PFSK-1 (cell line): ENCODE measurements around the gene PLPPR1.

Experiments used
- POLR2AphosphoS5 ChIP-seq: IDR thresholded peaks from 2 replicates; pipeline ENCODE4 v1.6.1; 2012; ENCODE audit warnings: low read depth, mild to moderate bottlenecking, control low read depth, low read length, moderate library complexity
- SIN3A ChIP-seq: IDR thresholded peaks from 2 replicates; pipeline ENCODE4 v1.6.1; 2012; ENCODE audit warnings: mild to moderate bottlenecking, low read length, moderate library complexity, borderline replicate concordance; ENCODE audit not compliant: insufficient read depth

DNA sequence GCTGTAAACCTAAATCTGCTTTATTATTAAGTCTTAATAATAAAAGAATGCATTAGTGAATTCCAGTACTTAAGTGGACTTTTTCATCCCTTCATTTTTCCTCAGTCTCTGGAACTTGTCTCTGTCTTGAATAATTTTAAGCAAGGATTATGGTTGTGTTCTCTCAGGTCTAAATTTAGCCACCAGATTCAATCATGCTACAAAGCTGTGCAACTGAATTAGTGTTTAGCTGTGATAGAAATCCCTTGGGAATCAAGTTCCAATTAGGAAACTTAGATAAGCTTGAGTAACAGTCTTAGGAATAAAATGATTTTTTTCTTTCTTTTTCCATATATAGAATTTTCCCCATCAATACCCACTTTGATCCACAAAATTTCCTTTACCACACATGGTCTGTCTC, 104.3 kb downstream of the PLPPR1 start:
- TF ChIP-seq SIN3A: no peak
- TF ChIP-seq POLR2AphosphoS5: no peak
